HEK293 (cell line): ENCODE results near the gene KIF25.

Experiments used
- CTCF ChIA-PET: fragments of 350-600 bp; formaldehyde crosslinking; extraction: SDS; loops from one replicate; lab custom pipeline; 2021; ENCODE audit warnings: antibody characterized with exemption; lab: Yijun Ruan, JAX
- POLR2A ChIA-PET: fragments of 300-600 bp; formaldehyde crosslinking; extraction: SDS; loops from one replicate; lab custom pipeline; 2020; ENCODE audit warnings: antibody characterized with exemption, inconsistent platforms; lab: Yijun Ruan, JAX
- H3K27ac ChIP-seq: fragments of 200-500 bp; sonication (Bioruptor generic); 2 replicates; pipeline ENCODE4 v1.5.1; 2014; ENCODE audit warnings: low read depth, low read length, control low read depth, inconsistent platforms; ENCODE audit errors: extremely low read depth
- H3K36me3 ChIP-seq, 2 experiments: fragments of 200-500 bp in 1 of 2; sonication (Bioruptor generic) in 1 of 2; 1 replicate in 1 of 2; 2 replicates in 1 of 2; pipeline ENCODE4 v1.5.1; 2014 to 2017; ENCODE audit warnings: inconsistent platforms in 2 of 2, low read length in 2 of 2; ENCODE audit not compliant: control insufficient read depth in 2 of 2, insufficient read depth in 1 of 2
- H3K4me1 ChIP-seq: fragments of 200-500 bp; sonication (Bioruptor generic); 2 replicates; pipeline ENCODE4 v1.5.1; 2014; ENCODE audit warnings: mild to moderate bottlenecking, low read length, inconsistent platforms; ENCODE audit not compliant: control insufficient read depth, insufficient read depth
- H3K4me3 ChIP-seq: 2 replicates; pipeline ENCODE4 v1.5.1; 2011; ENCODE audit warnings: low read depth, mild to moderate bottlenecking, control low read depth, low read length, moderate library complexity
- H3K9me3 ChIP-seq: fragments of 200-500 bp; sonication (Bioruptor generic); 2 replicates; pipeline ENCODE4 v1.5.1; 2014; ENCODE audit warnings: low read depth, low read length, inconsistent platforms; ENCODE audit not compliant: control insufficient read depth, insufficient read depth
- KLF17 ChIP-seq: fragments of 450-650 bp; formaldehyde crosslinking; IDR thresholded peaks from 2 replicates; pipeline ENCODE4 v1.5.1; 2016; ENCODE audit warnings: missing biosample characterization, missing genetic modification characterization
- MEIS1 ChIP-seq: sonication (generic); formaldehyde crosslinking; IDR thresholded peaks from 2 replicates; pipeline ENCODE4 v1.8.1; 2022; ENCODE audit warnings: missing genetic modification reagents, mild to moderate bottlenecking, borderline replicate concordance
- MZF1 ChIP-seq: fragments of 450-650 bp; formaldehyde crosslinking; IDR thresholded peaks from 2 replicates; pipeline ENCODE4 v1.5.1; 2017; ENCODE audit warnings: missing biosample characterization, missing genetic modification characterization, borderline replicate concordance
- SALL2 ChIP-seq: fragments of 450-650 bp; formaldehyde crosslinking; IDR thresholded peaks from 2 replicates; pipeline ENCODE4 v1.5.0; 2017; ENCODE audit warnings: missing biosample characterization, mild to moderate bottlenecking, missing genetic modification characterization, borderline replicate concordance
- SP2 ChIP-seq: fragments of 450-650 bp; formaldehyde crosslinking; IDR thresholded peaks from 2 replicates; pipeline ENCODE4 v1.5.1; 2016; ENCODE audit warnings: missing biosample characterization, missing genetic modification characterization
- TRIM28 ChIP-seq: IDR thresholded peaks from 2 replicates; pipeline ENCODE4 v1.6.1; 2011; ENCODE audit warnings: low read length, control low read depth, borderline replicate concordance
- TSHZ1 ChIP-seq: fragments of 450-650 bp; formaldehyde crosslinking; IDR thresholded peaks from 2 replicates; pipeline ENCODE4 v1.5.1; 2016; ENCODE audit warnings: missing biosample characterization, missing genetic modification characterization, borderline replicate concordance
- ZBTB44 ChIP-seq: fragments of 450-650 bp; IDR thresholded peaks from 2 replicates; pipeline ENCODE4 v1.5.1; 2018; ENCODE audit warnings: missing biosample characterization, mild to moderate bottlenecking, missing genetic modification characterization
- ZNF114 ChIP-seq: fragments of 450-650 bp; formaldehyde crosslinking; IDR thresholded peaks from 2 replicates; pipeline ENCODE4 v1.5.0; 2017; ENCODE audit warnings: missing biosample characterization, missing genetic modification characterization
- ZNF121 ChIP-seq: fragments of 450-650 bp; formaldehyde crosslinking; IDR thresholded peaks from 2 replicates; pipeline ENCODE4 v1.5.1; 2016; ENCODE audit warnings: missing biosample characterization, missing genetic modification characterization
- ZNF140 ChIP-seq: fragments of 450-650 bp; formaldehyde crosslinking; IDR thresholded peaks from 2 replicates; pipeline ENCODE4 v1.5.1; 2016; ENCODE audit warnings: missing biosample characterization, missing genetic modification characterization
- ZNF175 ChIP-seq: fragments of 450-650 bp; formaldehyde crosslinking; IDR thresholded peaks from 2 replicates; pipeline ENCODE4 v1.5.1; 2016; ENCODE audit warnings: missing biosample characterization, missing genetic modification characterization
- ZNF2 ChIP-seq: fragments of 450-650 bp; formaldehyde crosslinking; IDR thresholded peaks from 2 replicates; pipeline ENCODE4 v1.5.1; 2016; ENCODE audit warnings: missing biosample characterization, missing genetic modification characterization
- ZNF223 ChIP-seq: fragments of 450-650 bp; formaldehyde crosslinking; IDR thresholded peaks from 2 replicates; pipeline ENCODE4 v1.5.1; 2016; ENCODE audit warnings: missing biosample characterization, missing genetic modification characterization
- ZNF266 ChIP-seq: fragments of 450-650 bp; formaldehyde crosslinking; IDR thresholded peaks from 2 replicates; pipeline ENCODE4 v1.5.1; 2016; ENCODE audit warnings: missing biosample characterization, missing genetic modification characterization, low read depth
- ZNF354C ChIP-seq: fragments of 450-650 bp; formaldehyde crosslinking; IDR thresholded peaks from 2 replicates; pipeline ENCODE4 v1.5.1; 2016; ENCODE audit warnings: missing biosample characterization, missing genetic modification characterization, low read depth, borderline replicate concordance
- ZNF544 ChIP-seq: fragments of 450-650 bp; formaldehyde crosslinking; IDR thresholded peaks from 2 replicates; pipeline ENCODE4 v1.5.0; 2017; ENCODE audit warnings: missing biosample characterization, missing genetic modification characterization
- ZNF585B ChIP-seq: fragments of 450-650 bp; formaldehyde crosslinking; IDR thresholded peaks from 2 replicates; pipeline ENCODE4 v1.5.1; 2016; ENCODE audit warnings: missing biosample characterization, missing genetic modification characterization
- ZNF596 ChIP-seq: fragments of 450-650 bp; IDR thresholded peaks from 2 replicates; pipeline ENCODE4 v1.5.0; 2018; ENCODE audit warnings: missing biosample characterization, mild to moderate bottlenecking, missing genetic modification characterization, moderate library complexity
- ZNF623 ChIP-seq: fragments of 450-650 bp; formaldehyde crosslinking; IDR thresholded peaks from 2 replicates; pipeline ENCODE4 v1.5.1; 2016; ENCODE audit warnings: missing biosample characterization, missing genetic modification characterization
- ZNF654 ChIP-seq: fragments of 450-650 bp; formaldehyde crosslinking; IDR thresholded peaks from 2 replicates; pipeline ENCODE4 v1.5.1; 2016; ENCODE audit warnings: low read depth, missing biosample characterization, missing genetic modification characterization
- ZNF660 ChIP-seq: fragments of 450-650 bp; IDR thresholded peaks from 2 replicates; pipeline ENCODE4 v1.5.1; 2018; ENCODE audit warnings: missing biosample characterization, mild to moderate bottlenecking, missing genetic modification characterization
- ZNF777 ChIP-seq: fragments of 450-650 bp; formaldehyde crosslinking; IDR thresholded peaks from 2 replicates; pipeline ENCODE4 v1.5.1; 2017; ENCODE audit warnings: missing biosample characterization, missing genetic modification characterization, borderline replicate concordance
- ZNF792 ChIP-seq: fragments of 450-650 bp; formaldehyde crosslinking; IDR thresholded peaks from 2 replicates; pipeline ENCODE4 v1.5.1; 2016; ENCODE audit warnings: missing biosample characterization, missing genetic modification characterization

KIF25 gene

GRCh38 chr6:168014428-168014827 lies 17.0 kb downstream of the KIF25 start (continued):
- no peak for TF ChIP-seq TSHZ1 (tag by site-specific recombination)
- TF ChIP-seq KLF17 (tag by site-specific recombination): no peak
- TF ChIP-seq ZNF654: no peak
- TF ChIP-seq ZNF121: no peak
- no peak for TF ChIP-seq ZNF777 (tag by site-specific recombination)
- no peak for TF ChIP-seq TRIM28
- no peak for TF ChIP-seq ZNF175 (tag by site-specific recombination)
- TF ChIP-seq ZNF660: no peak
- no peak for TF ChIP-seq ZNF2 (tag by site-specific recombination)
- no peak for TF ChIP-seq ZNF792
- TF ChIP-seq ZNF585B: no peak
- TF ChIP-seq, all 188 proteins: peak for 0

- CTCF ChIA-PET: no interaction called here
- POLR2A ChIA-PET: no interaction called here
- H3K36me3 ChIP-seq: no peaks in the 10 kb centered on the region
Measured at GRCh38 chr6:168015009-168015408, 17.5 kb downstream of the KIF25 start.

More at GRCh38 chr6:168015009-168015408, 17.5 kb downstream of the KIF25 start:
- Histone ChIP-seq H3K4me1 (no peaks in the 10 kb centered on the region), H3K4me3 (no peak overlapping the region), H3K9me3 (no peaks in the 10 kb centered on the region), H3K27ac (no peak overlapping the region)
- TF ChIP-seq MEIS1 (CRISPR knock-in tag) (no peak), ZBTB44 (tag by site-specific recombination) (no peak), MZF1 (tag by site-specific recombination) (no peak), ZNF585B (no peak), ZNF623 (tag by site-specific recombination) (no peak), ZNF114 (tag by site-specific recombination) (no peak), ZNF544 (tag by site-specific recombination) (no peak), ZNF354C (tag by site-specific recombination) (no peak), ZNF140 (tag by site-specific recombination) (no peak), ZNF266 (no peak), ZNF596 (tag by site-specific recombination) (no peak), SP2 (tag by site-specific recombination) (no peak), ZNF223 (no peak), SALL2 (tag by site-specific recombination) (no peak), ZNF2 (tag by site-specific recombination) (no peak), TSHZ1 (tag by site-specific recombination) (no peak)
